CD4-positive, alpha-beta T cell treated with Interleukin-17A for 1 hour (primary cell): ENCODE measurements around the gene USP34.
A peak's percentile ranks its signal among the peaks of the same experiment; 100 is the strongest.

Experiments
- DNase-seq: peaks from one replicate; pipeline ENCODE4 v3.0.0-alpha.2; 2020

Gene USP34

DNA sequence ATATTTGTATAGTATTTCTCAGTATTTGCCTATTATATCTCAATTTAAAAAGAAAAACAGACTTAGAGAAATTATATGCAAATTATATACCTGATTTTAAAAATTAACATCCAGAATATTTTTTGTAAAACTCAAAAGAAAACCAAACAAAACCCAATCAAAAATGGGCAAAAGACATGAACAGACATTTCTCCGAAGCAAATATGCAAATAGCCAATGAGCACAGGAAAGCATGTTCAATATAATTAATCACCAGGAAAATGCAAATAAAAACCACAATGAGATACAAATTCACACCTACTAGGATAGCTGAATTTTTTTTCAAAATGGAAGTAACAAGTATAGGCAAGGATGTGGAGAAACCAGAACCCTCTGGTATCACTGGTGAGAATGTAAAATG, 108.0 kb downstream of the USP34 start:
- no peak for DNase-seq

DNA sequence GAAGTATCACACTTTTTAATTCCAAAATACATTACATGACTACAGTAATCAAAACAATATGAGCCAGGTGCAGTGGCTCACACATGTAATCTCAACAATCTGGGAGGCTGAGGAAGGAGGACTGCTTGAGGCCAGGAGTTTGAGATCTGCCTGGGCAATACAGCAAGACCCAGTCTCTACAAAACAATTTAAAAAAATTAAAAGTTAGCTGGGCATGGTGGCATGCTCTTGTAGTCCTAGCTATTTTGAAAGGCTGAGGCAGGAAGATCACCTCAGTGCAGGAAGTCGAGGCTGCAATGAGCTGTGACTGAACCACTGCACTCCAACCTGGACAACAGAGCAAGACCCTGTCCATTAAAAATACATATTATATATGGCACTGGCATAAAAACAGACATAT, 109.8 kb downstream of the USP34 start:
- no peak for DNase-seq

- no peak for DNase-seq
Measured at GRCh38 chr2:61359058-61359457, 111.8 kb downstream of the USP34 start.

DNA sequence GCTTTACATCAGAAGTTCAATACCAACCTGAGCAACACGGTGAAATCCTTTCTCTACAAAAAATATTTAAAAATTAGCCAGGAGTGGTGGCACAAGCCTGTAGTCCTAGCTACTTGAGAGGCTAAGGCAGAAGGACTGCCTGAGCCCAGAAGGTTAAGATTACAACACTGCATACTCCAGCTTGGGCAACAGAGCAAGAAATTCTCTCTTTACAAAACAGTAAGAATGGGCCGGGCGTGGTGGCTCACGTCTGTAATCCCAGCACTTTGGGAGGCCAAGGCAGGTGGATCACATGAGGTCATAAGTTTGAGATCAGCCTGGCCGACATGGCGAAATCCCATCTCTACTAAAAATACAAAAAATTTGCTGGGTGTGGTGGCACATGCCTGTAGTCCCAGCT, 113.2 kb downstream of the USP34 start:
- no peak for DNase-seq

DNA sequence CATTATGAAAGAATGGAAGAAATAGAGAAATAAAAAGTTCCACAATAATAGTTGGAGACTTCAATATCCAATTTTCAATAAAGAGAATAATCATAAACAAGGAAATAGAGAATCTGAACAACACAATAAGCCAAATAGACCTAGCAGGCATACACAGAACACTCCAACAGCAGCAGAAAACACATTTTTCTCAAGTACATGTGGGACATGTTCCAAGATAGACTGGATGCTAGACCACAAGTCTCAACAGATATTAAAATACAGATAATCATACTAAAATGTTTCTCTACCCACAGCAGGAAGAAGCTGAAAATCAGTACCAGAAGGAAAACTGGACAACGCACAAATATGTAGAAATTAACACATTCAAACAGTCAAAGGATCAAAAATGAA, 113.9 kb downstream of the USP34 start:
- DNase-seq: no peak

DNA sequence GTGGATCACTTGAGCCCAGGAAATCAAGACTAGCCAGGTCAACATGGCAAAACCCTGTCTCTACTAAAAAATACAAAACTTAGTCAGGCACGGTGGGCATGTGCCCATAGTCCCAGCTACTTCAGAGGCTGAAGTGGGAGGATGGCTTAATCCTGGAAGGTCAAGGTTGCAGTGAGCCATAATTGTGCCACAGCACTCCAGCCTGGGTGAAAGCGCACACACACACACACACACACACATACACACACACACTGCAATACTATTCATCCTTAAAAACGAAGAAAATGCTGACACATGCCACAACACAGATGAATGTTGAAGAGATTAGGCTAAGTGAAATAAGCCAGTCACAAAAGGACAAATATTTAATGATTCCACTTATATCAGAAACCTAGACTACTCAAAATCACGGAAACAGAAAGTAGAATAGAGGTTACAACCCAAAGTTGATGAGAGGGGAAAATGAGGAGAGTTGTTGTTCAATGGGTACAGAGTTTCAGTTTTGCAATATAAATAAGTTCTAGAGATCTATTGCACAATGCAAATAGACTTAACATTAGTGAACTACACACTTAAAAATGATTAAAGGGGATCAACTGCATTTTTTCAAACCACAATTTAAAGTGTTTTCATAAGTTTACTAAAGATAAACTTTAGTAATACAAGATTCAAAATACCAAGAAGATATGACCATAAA, 114.5 kb downstream of the USP34 start:
- DNase-seq: no peak

GRCh38 chr2:61354543-61355197, 116.2 kb downstream of the USP34 start:
- DNase-seq: no peak

DNA sequence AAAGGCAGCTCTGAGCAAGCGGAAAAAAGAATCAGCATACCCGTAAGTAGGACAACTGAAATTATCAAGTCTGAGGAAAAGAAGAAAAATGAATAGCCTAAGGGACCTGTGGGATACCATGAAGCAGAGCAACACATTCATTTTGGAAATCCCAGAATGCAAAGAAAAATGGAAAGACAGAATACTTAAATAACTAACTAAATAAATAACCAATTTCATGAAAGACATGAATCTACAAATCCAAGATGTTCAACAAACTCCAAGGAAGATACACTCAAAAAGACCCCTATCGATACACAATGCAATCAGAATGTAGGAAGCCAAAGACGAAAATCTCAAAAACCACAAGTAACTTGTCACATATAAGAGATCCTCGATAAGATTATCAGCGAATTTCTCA, 117.0 kb downstream of the USP34 start:
- no peak for DNase-seq

DNA sequence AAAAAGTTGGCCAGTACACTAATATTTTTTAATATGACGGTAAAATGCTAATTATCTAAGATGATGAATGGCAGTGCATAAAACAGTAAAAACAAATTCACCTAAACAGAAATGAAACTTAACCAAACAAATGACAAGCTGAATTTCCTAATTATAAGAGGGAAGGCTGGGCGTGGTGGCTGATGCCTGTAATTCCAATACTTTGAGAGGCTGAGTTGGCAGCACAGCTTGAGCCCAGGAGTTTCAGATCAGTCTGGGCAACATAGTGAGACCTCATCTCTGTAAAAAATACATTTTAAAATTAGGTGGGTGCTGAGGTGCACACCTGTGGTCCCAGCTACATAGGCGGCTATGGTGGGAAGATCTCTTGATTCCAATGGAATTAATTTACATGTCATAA, 120.1 kb downstream of the USP34 start:
- DNase-seq: no peak

- DNase-seq: no peak
Measured at GRCh38 chr2:61343141-61343540, 127.7 kb downstream of the USP34 start.

DNA sequence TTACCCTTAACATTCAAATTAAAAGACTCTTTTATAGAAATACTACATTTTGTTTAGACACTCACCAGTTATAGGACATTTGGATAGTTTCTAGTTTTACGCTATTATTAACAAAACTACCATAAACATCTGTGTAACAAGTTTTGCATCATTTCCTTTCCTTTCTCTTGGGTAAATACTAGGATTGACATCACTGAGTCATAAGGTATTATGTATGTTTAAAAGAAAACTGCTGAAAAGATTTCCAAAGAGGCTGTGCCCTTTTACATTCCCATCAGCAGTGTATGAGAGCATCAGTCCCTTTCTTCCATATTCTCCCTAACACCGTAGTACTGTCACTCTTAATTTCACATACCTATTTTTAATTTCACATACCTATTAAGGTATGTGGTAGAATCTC, 130.6 kb downstream of the USP34 start:
- DNase-seq: no peak

DNA sequence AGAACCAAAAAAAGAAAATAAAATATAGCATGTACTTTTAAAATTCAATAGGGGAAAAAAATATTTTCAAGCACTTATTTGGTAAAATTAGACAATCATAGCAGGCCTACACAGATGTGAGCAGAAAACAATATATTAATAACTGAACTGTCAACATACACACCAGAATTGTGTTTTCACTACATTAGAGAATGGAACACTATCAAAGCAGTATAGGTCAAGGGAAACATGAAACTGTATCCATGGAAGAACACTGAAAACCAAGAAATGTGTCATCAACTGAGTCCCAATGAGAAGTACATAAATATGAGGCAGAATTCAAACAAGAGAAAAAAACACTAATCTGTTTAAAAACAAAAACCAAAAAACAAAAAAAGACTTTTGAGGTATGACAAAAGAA, 132.4 kb downstream of the USP34 start:
- no peak for DNase-seq

DNA sequence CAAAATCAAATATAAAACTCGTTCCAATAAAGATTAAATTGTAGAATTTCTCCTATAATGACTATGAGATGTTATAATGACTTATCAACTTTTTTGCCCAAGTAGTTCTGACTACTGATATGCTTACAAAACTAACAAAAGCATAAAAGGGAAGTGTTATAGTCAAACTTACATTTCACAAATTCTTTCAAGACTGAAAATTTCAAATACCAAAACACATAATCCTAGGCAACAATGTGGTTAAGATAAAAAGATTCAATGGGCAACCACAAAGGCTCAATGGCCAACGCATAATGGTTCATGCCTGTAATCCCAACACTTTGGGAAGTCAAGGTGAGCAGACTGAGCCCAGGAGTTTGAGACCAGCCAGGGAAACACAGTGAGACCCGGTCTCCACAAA, 135.7 kb downstream of the USP34 start:
- DNase-seq: no peak

DNA sequence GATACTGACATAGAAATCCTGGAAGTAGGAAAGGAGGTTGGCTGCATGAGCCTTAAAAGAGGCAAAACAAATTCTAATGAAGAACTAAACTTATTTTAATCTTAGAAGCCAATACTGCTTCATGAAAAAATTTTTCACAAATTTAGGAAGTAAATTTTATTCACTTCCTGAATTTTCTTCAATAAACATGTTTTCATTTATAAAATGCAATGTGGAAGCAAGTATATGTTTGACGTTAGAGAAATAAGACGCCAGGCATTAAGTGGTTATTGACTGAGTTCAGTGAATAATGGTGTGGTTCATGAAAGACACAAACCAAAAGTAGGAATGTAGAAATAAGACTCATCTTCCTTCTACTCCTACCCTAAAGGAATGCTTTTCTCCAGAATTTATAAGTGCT, 136.4 kb downstream of the USP34 start:
- no peak for DNase-seq

DNA sequence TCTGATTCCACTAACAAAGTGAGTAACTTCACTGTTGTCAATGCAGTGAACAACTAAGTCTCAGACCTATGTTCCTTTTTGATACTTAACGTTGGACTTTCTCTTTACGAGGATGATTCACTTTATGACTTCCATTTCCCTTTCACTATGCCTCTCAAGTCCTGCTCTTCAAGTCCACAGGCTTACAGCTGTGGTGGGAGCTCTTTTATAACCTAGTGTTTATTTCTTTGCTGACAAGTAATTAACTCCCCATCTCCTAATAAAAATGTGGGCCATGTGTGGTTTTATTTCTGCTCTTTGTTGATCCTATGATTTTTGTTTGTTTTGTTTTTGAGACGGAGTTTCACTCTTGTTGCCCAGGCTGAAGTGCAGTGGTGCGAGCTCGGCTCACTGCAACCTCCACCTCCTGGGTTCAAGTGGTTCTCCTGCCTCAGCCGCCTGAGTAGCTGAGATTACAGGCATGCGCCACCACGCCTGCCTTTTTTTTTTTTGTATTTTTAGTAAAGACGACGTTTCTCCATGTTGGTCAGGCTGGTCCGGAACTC, 142.1 kb downstream of the USP34 start:
- DNase-seq: no peak

GRCh38 chr2:61327173-61327572, 143.7 kb downstream of the USP34 start:
- DNase-seq: peak; percentile 16

GRCh38 chr2:61326423-61326822, 144.5 kb downstream of the USP34 start:
- no peak for DNase-seq

DNA sequence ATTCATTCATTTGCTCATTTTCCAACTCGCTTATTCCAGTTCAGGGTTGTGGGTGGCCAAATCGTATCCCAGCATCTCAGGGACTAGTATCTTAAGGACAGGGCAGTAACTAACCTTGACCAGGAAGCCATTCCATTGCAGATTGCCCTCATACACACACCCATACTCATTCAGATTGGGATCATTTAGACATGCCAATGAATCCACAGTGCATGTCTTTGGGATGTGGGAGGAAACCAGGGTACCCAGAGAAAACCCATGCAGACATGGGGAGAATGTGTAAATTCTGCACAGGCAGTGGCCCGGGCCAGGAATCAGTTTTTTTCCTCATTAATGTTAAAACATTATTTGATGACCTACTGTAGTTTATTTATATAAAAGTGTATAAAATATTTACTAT, 150.7 kb downstream of the USP34 start:
- no peak for DNase-seq

DNA sequence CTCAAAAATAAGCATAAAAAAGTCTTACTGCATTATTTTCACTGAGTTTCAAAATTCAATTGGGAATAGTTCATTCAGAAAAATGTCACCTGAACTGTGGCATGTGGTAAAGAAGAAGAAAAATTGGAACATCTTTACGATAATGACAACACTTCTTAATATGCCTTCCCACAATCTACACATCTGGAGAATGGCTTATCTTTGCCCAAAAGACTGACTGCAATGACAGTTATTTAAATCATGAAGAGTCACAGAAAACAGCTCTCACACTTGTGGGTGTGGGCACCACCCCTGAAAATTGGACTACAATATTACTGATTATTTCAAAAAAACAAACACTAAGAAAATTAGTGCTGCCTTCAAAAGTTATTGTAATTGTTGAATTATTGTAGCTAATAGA, 152.3 kb downstream of the USP34 start:
- no peak for DNase-seq

DNA sequence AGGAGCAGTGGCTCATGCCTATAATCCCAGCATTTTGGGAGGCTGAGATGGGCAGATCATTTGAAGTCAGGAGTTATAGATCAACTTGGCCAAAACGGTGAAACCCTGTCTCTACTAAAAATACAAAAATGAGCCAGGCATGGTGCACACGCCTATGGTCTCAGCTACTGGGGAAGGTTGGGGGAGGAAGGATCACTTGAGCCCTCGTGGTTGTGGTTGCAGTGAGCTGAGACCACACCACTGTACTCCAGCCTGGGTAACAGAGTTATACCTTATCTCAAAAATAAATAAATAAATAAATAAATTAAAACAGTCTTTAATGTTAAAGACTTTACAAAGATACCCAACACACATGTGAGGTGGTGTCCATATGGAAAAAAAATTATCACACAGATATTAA, 174.9 kb downstream of the USP34 start:
- no peak for DNase-seq

- no peak for DNase-seq
Measured at GRCh38 chr2:61291851-61292575, 178.9 kb downstream of the USP34 start.

DNA sequence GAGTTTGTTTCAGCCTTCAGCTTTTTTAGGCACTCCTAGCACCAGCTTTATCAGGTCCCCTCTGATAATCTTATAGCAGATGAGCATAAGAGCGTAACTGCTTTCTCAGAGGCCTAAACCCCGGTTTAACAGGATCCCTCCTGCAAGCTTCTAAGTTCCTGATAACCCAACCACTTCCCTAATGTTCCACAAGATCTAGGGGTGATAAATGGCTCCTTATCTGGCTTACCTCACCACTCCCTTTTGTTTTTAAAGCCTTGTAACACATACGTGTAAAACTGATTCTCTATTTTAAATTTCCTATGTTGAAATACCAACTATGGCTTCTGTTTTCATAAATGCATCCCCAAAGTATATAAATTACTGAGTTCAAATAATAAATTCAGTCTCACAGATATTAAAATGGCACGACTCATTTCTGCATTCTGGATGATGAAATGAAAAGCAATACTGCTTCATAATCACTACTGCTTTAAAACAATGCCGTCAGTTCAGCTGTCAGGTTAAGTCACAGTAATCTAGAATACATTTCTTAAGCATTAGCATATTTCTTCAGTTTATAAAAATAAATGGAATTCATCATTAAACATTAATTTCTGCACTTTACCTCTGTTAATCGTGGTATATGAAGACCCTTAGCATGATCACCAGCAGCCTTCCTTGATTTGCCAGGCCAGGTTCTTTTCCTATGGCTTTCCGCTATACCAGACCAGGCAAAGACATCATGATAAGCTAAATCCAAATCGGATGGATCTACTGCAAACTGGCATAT, 182.6 kb downstream of the USP34 start:
- DNase-seq: no peak

DNA sequence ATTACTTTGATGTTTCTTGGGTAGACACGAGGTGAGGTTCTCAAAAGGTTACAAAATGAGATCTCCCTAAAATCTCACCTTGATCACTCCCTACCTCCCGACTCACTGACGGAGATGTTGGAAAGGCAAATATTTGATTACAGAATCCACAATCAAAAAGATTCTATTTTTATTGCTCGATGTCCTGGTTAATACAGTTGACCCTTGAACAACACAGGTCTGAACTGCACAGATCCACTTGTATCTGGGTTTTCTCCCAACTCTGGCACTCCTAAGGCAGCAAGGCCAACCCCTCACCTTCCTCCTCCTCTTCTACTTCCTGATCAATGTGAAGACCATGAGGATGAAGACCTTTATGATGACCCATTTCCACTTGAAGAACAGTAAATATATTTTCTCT, 183.6 kb downstream of the USP34 start:
- DNase-seq: no peak
